B cell (primary cell): ENCODE measurements around the gene SRXN1. TPM values are rescaled to one million over a fixed set of nuclear protein-coding genes. Genes with fewer than 3 reads are reported as not detected.

Source experiments
- ATAC-seq: fragments of 200-7000 bp; cut with Tn5 transposase; one replicate; pipeline ENCODE4 v1.10.0; 2021; ENCODE audit warnings: low read depth, mild to moderate bottlenecking, moderate number of reproducible peaks, moderate library complexity
- CTCF ChIA-PET: fragments of 350-600 bp; sonication (Branson Sonifier 250); formaldehyde crosslinking; loops from one replicate; lab custom pipeline; 2021; ENCODE audit warnings: antibody characterized with exemption, inconsistent platforms; lab: Charles Lee
- POLR2A ChIA-PET: fragments of 350-600 bp; sonication (Branson Sonifier 250); formaldehyde crosslinking; loops from one replicate; lab custom pipeline; 2021; ENCODE audit warnings: antibody characterized with exemption; lab: Charles Lee
- DNase-seq: peaks from one replicate; pipeline ENCODE4 v3.0.0; 2013
- H2AFZ ChIP-seq: 2 replicates; pipeline ENCODE4 v1.6.1; 2012; ENCODE audit warnings: mild to moderate bottlenecking, low read depth, low read length; ENCODE audit not compliant: insufficient read depth, poor library complexity, severe bottlenecking
- H3K27ac ChIP-seq, 2 donors: 1 replicate in 1 of 2; 2 replicates in 1 of 2; pipeline ENCODE4 v1.5.1; 2012 to 2013; ENCODE audit warnings: low read length in 2 of 2, mild to moderate bottlenecking in 2 of 2, moderate library complexity in 1 of 2
- H3K27me3 ChIP-seq, 4 experiments: fragments of 200-600 bp in 1 of 4; sonication (generic) in 1 of 4; replicated peaks in 1 of 4; 1 replicate in 2 of 4; 2 replicates in 2 of 4; pipeline versions ENCODE4 v1.6.1 to v1.7.0; 2013 to 2016; ENCODE audit warnings: low read length in 3 of 4, mild to moderate bottlenecking in 2 of 4, mixed read lengths in 1 of 4, moderate library complexity in 1 of 4; ENCODE audit not compliant: insufficient read depth in 4 of 4, control insufficient read depth in 3 of 4; ENCODE audit errors: control extremely low read depth in 1 of 4
- H3K36me3 ChIP-seq, 2 experiments: replicated peaks in 1 of 2; 1 replicate in 1 of 2; 2 replicates in 1 of 2; pipeline versions ENCODE4 v1.6.1 to v1.7.1; 2013; ENCODE audit warnings: low read length in 1 of 2; ENCODE audit not compliant: insufficient read depth in 2 of 2, control insufficient read depth in 1 of 2; ENCODE audit errors: control extremely low read depth in 1 of 2, extremely low read depth in 1 of 2
- H3K4me1 ChIP-seq, 2 donors: fragments of 200-600 bp in 1 of 2; sonication (generic) in 1 of 2; 1 replicate in 1 of 2; 2 replicates in 1 of 2; pipeline versions ENCODE4 v1.5.1 to v1.6.1; 2013 to 2017; ENCODE audit warnings: low read length in 2 of 2; ENCODE audit not compliant: control insufficient read depth in 2 of 2, insufficient read depth in 2 of 2
- H3K4me2 ChIP-seq: replicated peaks from 2 replicates; pipeline ENCODE3; 2012; ENCODE audit warnings: mild to moderate bottlenecking, low read depth, low read length; ENCODE audit not compliant: poor library complexity, severe bottlenecking
- H3K4me3 ChIP-seq, 5 experiments: fragments of 200-600 bp in 1 of 5; sonication (generic) in 1 of 5; 1 replicate in 3 of 5; 2 replicates in 2 of 5; pipeline versions ENCODE4 v1.5.1 to v1.7.0; 2011 to 2016; ENCODE audit warnings: low read length in 4 of 5, mild to moderate bottlenecking in 4 of 5, low read depth in 2 of 5, control low read depth in 1 of 5, moderate library complexity in 1 of 5; ENCODE audit not compliant: insufficient read depth in 1 of 5; ENCODE audit errors: control extremely low read depth in 1 of 5, extremely low read depth in 1 of 5
- H3K79me2 ChIP-seq: fragments of 200-600 bp; sonication (generic); one replicate; pipeline ENCODE4 v1.6.0; 2016; ENCODE audit warnings: low read length; ENCODE audit not compliant: control insufficient read depth, insufficient read depth
- H3K9ac ChIP-seq: fragments of 200-600 bp; sonication (generic); 2 replicates; pipeline ENCODE4 v1.6.1; 2017; ENCODE audit warnings: mild to moderate bottlenecking, low read length, moderate library complexity
- H3K9me3 ChIP-seq, 3 donors: one replicate each; pipeline versions ENCODE4 v1.6.1 to v1.7.1; 2013; ENCODE audit warnings: low read length in 2 of 3; ENCODE audit not compliant: control insufficient read depth in 2 of 3, insufficient read depth in 1 of 3; ENCODE audit errors: control extremely low read depth in 1 of 3
- H4K20me1 ChIP-seq: 2 replicates; pipeline ENCODE4 v1.6.0; 2012; ENCODE audit warnings: mild to moderate bottlenecking, low read length; ENCODE audit not compliant: insufficient read depth, control insufficient read depth, poor library complexity, severe bottlenecking
- H3K27ac Mint-ChIP-seq: one replicate; pipeline ENCODE4 v1.8.0; 2021; ENCODE audit warnings: mixed read lengths
- H3K27me3 Mint-ChIP-seq: one replicate; pipeline ENCODE4 v1.8.0; 2021; ENCODE audit warnings: mixed read lengths
- H3K4me1 Mint-ChIP-seq: one replicate; pipeline ENCODE4 v1.8.0; 2021; ENCODE audit warnings: mixed read lengths
- H3K4me3 Mint-ChIP-seq: one replicate; pipeline ENCODE4 v1.8.0; 2021; ENCODE audit warnings: mixed read lengths
- H3K9me3 Mint-ChIP-seq: one replicate; pipeline ENCODE4 v1.8.0; 2022; ENCODE audit warnings: mixed read lengths; ENCODE audit not compliant: insufficient read depth
- EZH2 ChIP-seq: IDR thresholded peaks from 2 replicates; pipeline ENCODE4 v1.6.1; 2012; ENCODE audit warnings: borderline replicate concordance, low read depth, mild to moderate bottlenecking, moderate library complexity, low read length; ENCODE audit not compliant: insufficient read depth, poor library complexity, severe bottlenecking
- WGBS: methylation state at CpG from one replicate; pipeline ENCODE4 v1.1.5; 2013; ENCODE audit warnings: missing lambda C conversion rate; ENCODE audit not compliant: insufficient coverage; 5-methylcytosine and 5-hydroxymethylcytosine counted together
- intact Hi-C: fragments of 100-400 bp; cut with micrococcal nuclease; formaldehyde crosslinking; loops from one replicate; pipeline ENCODE4 v1.10.0; 2022
- polyA plus RNA-seq: library from polyadenylated mRNA; depleted of rRNA; stranded (reverse); fragments of >200 nt; gene quantifications from 2 replicates; pipeline ENCODE4 v1.2.3, GENCODE V29; 2012
- total RNA-seq, 2 donors: library from RNA; stranded (reverse); fragments of 120-200 nt in 1 of 2; gene quantifications; 1 replicate in 1 of 2; 2 replicates in 1 of 2; pipeline versions ENCODE4 v1.2.3 to v1.2.4, GENCODE V29; 2013 to 2022
- TF ChIP-seq, protein P1 (sequence below): fragments of 200-600 bp; IDR thresholded peaks from one replicate; pipeline ENCODE4 v1.8.0; 2022; ENCODE audit warnings: antibody characterized with exemption, mild to moderate bottlenecking

The SRXN1 gene
- total and polyA plus RNA-seq, 2 donors (not counting 1 experiment from before 2014, with no cell fraction given): 1.3 to 4.5 TPM

DNA sequence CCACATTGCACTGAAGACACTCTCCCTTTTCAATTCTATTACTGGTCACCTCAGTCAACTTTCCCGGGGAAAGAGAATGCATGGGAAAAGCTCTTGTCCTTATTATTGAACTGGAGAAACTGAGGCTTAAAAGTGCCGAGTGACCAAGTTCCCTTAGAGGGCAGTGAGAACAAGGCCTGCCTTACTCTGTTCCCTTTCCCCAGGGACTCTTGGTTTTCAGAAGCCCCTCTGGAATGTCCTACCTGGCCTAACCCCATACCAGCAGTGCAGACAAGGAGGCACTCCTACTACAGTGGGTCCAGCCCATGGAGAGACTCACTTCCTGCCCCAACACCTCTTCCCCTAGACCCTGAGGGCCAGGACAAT, 6.1 kb downstream of the SRXN1 start:
- no peak overlapping the region for H3K4me3 ChIP-seq
- H3K4me1 Mint-ChIP-seq: peaks cover 9% of the 10 kb centered on the region
- H3K4me3 Mint-ChIP-seq: no peak overlapping the region
- 100% methylated on average over 2 of the region's 2 CpGs for WGBS
- no peaks in the 10 kb centered on the region for H4K20me1 ChIP-seq
- H3K9ac ChIP-seq: no peak overlapping the region
- ATAC-seq (no peak), DNase-seq (no peak)
- TF ChIP-seq, protein P1, sequence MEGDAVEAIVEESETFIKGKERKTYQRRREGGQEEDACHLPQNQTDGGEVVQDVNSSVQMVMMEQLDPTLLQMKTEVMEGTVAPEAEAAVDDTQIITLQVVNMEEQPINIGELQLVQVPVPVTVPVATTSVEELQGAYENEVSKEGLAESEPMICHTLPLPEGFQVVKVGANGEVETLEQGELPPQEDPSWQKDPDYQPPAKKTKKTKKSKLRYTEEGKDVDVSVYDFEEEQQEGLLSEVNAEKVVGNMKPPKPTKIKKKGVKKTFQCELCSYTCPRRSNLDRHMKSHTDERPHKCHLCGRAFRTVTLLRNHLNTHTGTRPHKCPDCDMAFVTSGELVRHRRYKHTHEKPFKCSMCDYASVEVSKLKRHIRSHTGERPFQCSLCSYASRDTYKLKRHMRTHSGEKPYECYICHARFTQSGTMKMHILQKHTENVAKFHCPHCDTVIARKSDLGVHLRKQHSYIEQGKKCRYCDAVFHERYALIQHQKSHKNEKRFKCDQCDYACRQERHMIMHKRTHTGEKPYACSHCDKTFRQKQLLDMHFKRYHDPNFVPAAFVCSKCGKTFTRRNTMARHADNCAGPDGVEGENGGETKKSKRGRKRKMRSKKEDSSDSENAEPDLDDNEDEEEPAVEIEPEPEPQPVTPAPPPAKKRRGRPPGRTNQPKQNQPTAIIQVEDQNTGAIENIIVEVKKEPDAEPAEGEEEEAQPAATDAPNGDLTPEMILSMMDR: no peak
- TF ChIP-seq EZH2: no peak
- no peaks in the 10 kb centered on the region for H3K79me2 ChIP-seq
- peaks cover 16% of the 10 kb centered on the region for H3K27me3 Mint-ChIP-seq
- H3K36me3 ChIP-seq: peaks cover 0 to 4% of the 10 kb centered on the region in 2 experiments
- no peaks in the 10 kb centered on the region for H3K9me3 Mint-ChIP-seq
- H3K27ac Mint-ChIP-seq: no peak overlapping the region
- H3K27ac ChIP-seq: no peak overlapping the region
- no peak overlapping the region for H2AFZ ChIP-seq
- CTCF ChIA-PET: interaction anchor here (0.5 to 2.6 kb wide), 4 partner anchors 9 to 292 kb away, joined by 4 to 13 read pairs (median 6); no protein-coding TSS in a partner anchor
- no peak overlapping the region for H3K4me2 ChIP-seq
- peaks cover 7 to 11% of the 10 kb centered on the region in 2 donors for H3K4me1 ChIP-seq
- H3K9me3 ChIP-seq: peaks cover 0 to 4% (median 0%) of the 10 kb centered on the region in 3 donors
- POLR2A ChIA-PET: no interaction called here
- intact Hi-C loops: no loop called here
- H3K27me3 ChIP-seq: peaks cover 0 to 23% (median 9%) of the 10 kb centered on the region in 4 experiments

DNA sequence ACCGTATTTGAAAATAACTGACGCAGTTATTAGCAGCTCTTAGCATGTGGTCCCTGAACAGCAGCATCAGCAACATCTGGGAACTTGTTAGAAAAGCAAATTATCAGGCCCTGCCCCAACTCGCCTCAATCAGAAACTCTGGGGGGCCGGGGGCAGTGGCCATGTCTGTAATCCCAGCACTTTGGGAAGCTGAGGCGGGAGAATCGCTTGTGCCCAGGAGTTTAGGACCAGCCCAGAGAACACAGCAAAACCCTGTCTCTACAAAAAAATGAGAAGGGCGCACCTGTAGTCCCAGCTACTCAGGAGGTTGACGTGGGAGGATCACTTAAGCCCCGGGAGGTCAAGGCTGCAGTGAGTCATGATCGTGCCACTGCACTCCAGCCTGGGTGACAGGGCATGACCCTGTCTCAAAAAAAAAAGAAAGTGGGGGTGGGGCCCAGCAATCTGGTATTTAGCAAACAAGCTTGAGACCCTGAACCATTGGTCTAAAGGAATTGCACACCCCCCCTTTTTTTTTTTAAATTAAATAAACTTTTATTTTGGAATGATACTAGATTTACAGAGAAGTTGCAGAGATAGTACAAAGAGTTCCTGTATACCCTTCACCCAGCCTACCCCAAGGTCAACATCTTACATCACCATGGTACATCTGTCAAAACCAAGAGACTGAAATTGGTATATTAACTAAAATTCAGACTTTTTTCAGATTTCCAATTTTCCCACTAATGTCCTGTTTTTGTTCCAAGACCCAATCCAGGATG, 6.7 kb downstream of the SRXN1 start:
- H3K4me2 ChIP-seq: no peak overlapping the region

More for the DNA sequence above, 6.7 kb downstream of the SRXN1 start:
- Histone ChIP-seq H2AFZ (no peak overlapping the region), H3K9ac (no peak overlapping the region), H3K9me3 (peaks cover 0 to 4% (median 0%) of the 10 kb centered on the region in 3 donors), H3K27ac (no peak overlapping the region), H3K4me3 (no peak overlapping the region), H4K20me1 (no peaks in the 10 kb centered on the region), H3K36me3 (peaks cover 0 to 4% of the 10 kb centered on the region in 2 experiments), H3K79me2 (no peaks in the 10 kb centered on the region), H3K27me3 (peaks cover 0 to 23% (median 9%) of the 10 kb centered on the region in 4 experiments), H3K4me1 (peaks cover 7 to 11% of the 10 kb centered on the region in 2 donors)
- 93% methylated on average over 10 of the region's 10 CpGs for WGBS
- no peak overlapping the region for H3K27ac Mint-ChIP-seq
- ChIA-PET POLR2A (no interaction called here), CTCF (interaction anchor here (0.6 to 2.6 kb wide), 17 partner anchors 8 to 299 kb away, joined by 3 to 13 read pairs (median 4); partner anchors contain the start of gene NRSN2)
- H3K27me3 Mint-ChIP-seq: peaks cover 19% of the 10 kb centered on the region
- H3K9me3 Mint-ChIP-seq: no peaks in the 10 kb centered on the region
- DNase-seq (no peak), ATAC-seq (no peak)
- TF ChIP-seq, protein P1: no peak
- no peak for TF ChIP-seq EZH2
- intact Hi-C loops: no loop called here
- peaks cover 8% of the 10 kb centered on the region for H3K4me1 Mint-ChIP-seq
- no peak overlapping the region for H3K4me3 Mint-ChIP-seq
